HL-60 (cell line): ENCODE data around the gene SCO1.
A peak's percentile ranks its signal among the peaks of the same experiment; 100 is the strongest.
"Not testable (repeated sequence)": the region's sequence is repeated elsewhere in the genome, so short reads cannot be mapped to it uniquely, and the experiment has no call there.

Source experiments
- DNase-seq, 2 experiments: peaks; one replicate each; pipeline ENCODE4 v3.0.0-alpha.2; 2010 to 2020; ENCODE audit warnings: low read depth in 1 of 2, low spot score in 1 of 2
- H3K27ac ChIP-seq: fragments of 250-450 bp; sonication (Bioruptor Pico); replicated peaks from 2 replicates; pipeline ENCODE4 v1.5.1; 2020; ENCODE audit warnings: mild to moderate bottlenecking, moderate library complexity
- H3K27me3 ChIP-seq: fragments of 250-450 bp; sonication (Bioruptor Pico); 2 replicates; pipeline ENCODE4 v1.5.1; 2021; ENCODE audit warnings: mild to moderate bottlenecking, moderate library complexity; ENCODE audit not compliant: insufficient read depth, poor library complexity, severe bottlenecking
- H3K4me3 ChIP-seq: replicated peaks from 2 replicates; pipeline ENCODE4 v1.5.1; 2011; ENCODE audit warnings: mild to moderate bottlenecking, control low read depth, low read length; ENCODE audit not compliant: insufficient read depth
- GABPA ChIP-seq: IDR thresholded peaks from 2 replicates; pipeline ENCODE4 v1.6.1; 2012; ENCODE audit warnings: low read depth
- POLR2AphosphoS5 ChIP-seq: IDR thresholded peaks from 2 replicates; pipeline ENCODE4 v1.6.1; 2012; ENCODE audit warnings: low read depth
- SPI1 ChIP-seq: IDR thresholded peaks from 2 replicates; pipeline ENCODE4 v1.6.1; 2012; ENCODE audit warnings: low read depth, mild to moderate bottlenecking, borderline replicate concordance
- TF ChIP-seq, protein P1 (sequence below): IDR thresholded peaks from one replicate; pipeline ENCODE4 v1.5.1; 2011; ENCODE audit warnings: low read length, control low read depth, inconsistent platforms; ENCODE audit not compliant: insufficient read depth
- TF ChIP-seq, protein P2 (sequence below): IDR thresholded peaks from 2 replicates; pipeline ENCODE4 v1.6.1; 2012; ENCODE audit warnings: low read depth; ENCODE audit not compliant: insufficient replicate concordance

SCO1 gene

DNA sequence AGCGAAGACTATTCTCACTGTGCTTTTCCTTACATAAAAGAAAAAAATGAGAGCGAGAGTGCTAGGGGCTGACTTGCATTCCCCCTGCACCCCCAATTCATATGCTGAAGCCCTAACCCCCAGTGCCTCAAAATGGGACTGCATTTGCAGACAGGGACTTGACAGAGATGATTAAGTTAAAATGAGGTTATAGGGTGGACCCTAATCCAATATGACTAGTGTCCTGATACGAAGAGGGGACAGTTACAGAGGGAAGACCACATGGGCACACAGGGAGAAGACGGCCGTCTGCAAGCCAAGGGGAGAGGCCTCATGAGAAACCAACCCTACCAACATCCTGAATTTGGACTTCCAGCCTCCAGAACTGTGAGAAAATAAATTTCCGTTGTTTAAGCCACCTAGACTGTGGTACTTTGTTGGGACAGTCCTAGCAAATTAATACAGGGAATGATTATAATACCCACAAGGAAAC, 34.1 kb upstream of the SCO1 start:
- DNase-seq: no peak
- no peaks in the 10 kb centered on the region for H3K27me3 ChIP-seq
- no peak overlapping the region for H3K27ac ChIP-seq

DNA sequence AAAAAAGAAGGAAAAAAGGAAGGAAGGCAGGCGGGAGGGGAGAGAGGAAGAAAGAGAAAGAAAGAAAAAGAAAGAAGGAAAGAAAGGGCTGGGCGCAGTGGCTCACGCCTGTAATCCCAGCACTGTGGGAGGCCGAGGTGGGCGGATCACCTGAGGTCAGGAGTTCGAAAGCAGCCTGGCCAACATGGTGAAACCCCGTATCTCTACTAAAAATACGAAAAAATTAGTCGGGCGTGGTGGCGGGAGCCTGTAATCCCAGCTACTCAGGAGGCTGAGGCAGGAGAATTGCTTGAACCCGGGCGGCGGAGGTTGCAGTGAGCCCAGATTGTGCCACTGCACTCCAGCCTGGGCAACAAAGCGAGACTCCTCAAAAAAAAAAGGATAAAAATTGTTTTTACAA, 32.9 kb upstream of the SCO1 start:
- not testable (repeated sequence) for H3K27me3 ChIP-seq, H3K27ac ChIP-seq, DNase-seq
- peak overlapping the region; percentile 37; the same call in 1 of the 2 replicates for H3K4me3 ChIP-seq

More for the DNA sequence above, 34.1 kb upstream of the SCO1 start:
- TF ChIP-seq GABPA (no peak), POLR2AphosphoS5 (no peak), SPI1 (no peak)
- TF ChIP-seq, protein P1, sequence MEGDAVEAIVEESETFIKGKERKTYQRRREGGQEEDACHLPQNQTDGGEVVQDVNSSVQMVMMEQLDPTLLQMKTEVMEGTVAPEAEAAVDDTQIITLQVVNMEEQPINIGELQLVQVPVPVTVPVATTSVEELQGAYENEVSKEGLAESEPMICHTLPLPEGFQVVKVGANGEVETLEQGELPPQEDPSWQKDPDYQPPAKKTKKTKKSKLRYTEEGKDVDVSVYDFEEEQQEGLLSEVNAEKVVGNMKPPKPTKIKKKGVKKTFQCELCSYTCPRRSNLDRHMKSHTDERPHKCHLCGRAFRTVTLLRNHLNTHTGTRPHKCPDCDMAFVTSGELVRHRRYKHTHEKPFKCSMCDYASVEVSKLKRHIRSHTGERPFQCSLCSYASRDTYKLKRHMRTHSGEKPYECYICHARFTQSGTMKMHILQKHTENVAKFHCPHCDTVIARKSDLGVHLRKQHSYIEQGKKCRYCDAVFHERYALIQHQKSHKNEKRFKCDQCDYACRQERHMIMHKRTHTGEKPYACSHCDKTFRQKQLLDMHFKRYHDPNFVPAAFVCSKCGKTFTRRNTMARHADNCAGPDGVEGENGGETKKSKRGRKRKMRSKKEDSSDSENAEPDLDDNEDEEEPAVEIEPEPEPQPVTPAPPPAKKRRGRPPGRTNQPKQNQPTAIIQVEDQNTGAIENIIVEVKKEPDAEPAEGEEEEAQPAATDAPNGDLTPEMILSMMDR: no peak
- TF ChIP-seq, protein P2, sequence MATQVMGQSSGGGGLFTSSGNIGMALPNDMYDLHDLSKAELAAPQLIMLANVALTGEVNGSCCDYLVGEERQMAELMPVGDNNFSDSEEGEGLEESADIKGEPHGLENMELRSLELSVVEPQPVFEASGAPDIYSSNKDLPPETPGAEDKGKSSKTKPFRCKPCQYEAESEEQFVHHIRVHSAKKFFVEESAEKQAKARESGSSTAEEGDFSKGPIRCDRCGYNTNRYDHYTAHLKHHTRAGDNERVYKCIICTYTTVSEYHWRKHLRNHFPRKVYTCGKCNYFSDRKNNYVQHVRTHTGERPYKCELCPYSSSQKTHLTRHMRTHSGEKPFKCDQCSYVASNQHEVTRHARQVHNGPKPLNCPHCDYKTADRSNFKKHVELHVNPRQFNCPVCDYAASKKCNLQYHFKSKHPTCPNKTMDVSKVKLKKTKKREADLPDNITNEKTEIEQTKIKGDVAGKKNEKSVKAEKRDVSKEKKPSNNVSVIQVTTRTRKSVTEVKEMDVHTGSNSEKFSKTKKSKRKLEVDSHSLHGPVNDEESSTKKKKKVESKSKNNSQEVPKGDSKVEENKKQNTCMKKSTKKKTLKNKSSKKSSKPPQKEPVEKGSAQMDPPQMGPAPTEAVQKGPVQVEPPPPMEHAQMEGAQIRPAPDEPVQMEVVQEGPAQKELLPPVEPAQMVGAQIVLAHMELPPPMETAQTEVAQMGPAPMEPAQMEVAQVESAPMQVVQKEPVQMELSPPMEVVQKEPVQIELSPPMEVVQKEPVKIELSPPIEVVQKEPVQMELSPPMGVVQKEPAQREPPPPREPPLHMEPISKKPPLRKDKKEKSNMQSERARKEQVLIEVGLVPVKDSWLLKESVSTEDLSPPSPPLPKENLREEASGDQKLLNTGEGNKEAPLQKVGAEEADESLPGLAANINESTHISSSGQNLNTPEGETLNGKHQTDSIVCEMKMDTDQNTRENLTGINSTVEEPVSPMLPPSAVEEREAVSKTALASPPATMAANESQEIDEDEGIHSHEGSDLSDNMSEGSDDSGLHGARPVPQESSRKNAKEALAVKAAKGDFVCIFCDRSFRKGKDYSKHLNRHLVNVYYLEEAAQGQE: no peak
- H3K4me3 ChIP-seq: no peak overlapping the region

DNA sequence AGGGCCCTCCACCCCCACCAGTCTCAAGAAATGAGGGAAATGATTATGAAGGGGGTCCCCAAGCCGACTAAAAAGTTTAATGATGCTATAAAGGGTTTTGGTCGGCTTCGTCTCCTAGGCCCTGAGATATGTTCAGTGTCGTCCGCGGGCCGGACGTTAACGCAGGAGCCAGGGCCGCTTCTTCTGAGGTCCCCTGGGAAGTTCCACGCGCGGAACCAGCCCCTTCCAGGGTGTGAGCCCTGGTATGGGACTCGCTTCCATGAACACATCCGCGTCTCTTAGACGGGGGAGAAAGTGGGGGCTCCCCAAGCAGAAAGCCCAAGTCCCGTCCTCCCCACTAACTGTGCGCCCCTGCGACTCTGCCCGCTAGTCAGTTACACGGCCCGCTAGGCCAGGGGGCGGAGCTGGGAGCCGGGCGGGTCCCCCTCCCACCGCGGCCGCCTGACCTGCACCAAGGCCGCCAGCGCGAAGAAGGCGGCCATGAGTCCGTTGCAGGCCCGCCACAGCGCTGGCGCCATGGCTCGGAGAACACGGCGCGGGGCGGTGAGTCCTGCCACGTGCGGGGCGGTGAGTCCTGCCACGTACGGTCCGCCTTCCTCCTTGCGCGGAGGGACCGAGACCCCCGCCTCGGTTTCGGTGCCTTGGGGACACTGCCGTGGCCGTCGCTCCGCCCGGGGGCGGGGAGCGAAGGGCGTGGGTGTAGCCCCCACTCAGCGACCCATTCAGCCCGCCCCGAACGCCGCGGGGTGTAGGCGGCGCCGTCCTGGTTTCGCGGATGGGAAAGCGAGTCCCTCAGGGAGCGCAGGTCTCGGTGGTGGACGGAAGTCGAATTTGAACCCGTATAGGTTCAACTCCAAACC, 32.2 kb upstream of the SCO1 start, which contains the start of gene TMEM220:
TSS of gene TMEM220 (minus strand) at position 690 of the 860 bp plus-strand sequence. CDS start at position 518, 172 bp downstream.
- Histone ChIP-seq H3K27ac (no peak within 1 kb of the TSS), H3K27me3 (no peaks in the 10 kb centered on the region), H3K4me3 (peak within 1 kb of the TSS; percentile 37)
- DNase-seq: no peak
- TF ChIP-seq, protein P2: no peak
- no peak for TF ChIP-seq SPI1
- TF ChIP-seq, protein P1: no peak

DNA sequence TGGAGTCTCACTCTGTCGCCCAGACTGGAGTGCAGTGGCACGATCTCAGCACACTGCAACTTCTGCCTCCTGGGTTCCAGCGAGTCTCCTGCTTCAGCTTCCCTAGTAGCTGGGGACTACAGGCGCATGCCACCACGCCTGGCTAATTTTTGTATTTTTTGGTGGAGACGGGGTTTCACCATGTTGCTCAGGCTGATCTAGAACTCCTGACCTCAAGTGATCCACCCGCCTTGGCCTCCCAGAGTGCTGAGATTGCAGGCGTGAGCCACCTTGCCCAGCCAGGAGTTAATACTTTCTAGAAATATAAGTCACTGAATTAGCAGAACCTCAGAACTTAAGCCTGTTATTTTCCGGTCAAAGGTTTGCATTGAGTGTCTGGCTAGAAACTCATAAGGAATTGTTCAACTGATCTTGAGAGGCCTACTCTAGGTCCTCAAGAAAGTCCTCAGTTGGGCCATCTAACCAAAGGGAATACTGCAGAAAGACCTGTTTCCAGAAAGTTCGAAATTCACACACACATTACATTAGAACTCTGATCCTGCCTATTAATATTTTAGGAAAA, 31.1 kb upstream of the SCO1 start:
- Histone ChIP-seq H3K27me3 (no peaks in the 10 kb centered on the region), H3K4me3 (no peak overlapping the region), H3K27ac (no peak overlapping the region)
- no peak for TF ChIP-seq GABPA
- no peak for TF ChIP-seq POLR2AphosphoS5
- TF ChIP-seq SPI1: no peak
- TF ChIP-seq, protein P2: no peak
- TF ChIP-seq, protein P1: no peak
- DNase-seq: no peak
